K562 treated with DMSO at 1 percent for 24 hours (cell line): Measurements from ENCODE around the gene SLC43A1. TPM values are rescaled to one million over a fixed set of nuclear protein-coding genes. Genes with fewer than 3 reads are reported as not detected.

Experiments
- total RNA-seq: library from RNA; unstranded; fragments of 300-600 nt; gene quantifications from 2 replicates; pipeline ENCODE4 v1.2.3, GENCODE V29; 2022; ENCODE audit warnings: low read depth; ENCODE audit not compliant: insufficient read depth

The SLC43A1 gene
- 86.0 and 90.3 TPM in 2 replicates for total RNA-seq

DNA sequence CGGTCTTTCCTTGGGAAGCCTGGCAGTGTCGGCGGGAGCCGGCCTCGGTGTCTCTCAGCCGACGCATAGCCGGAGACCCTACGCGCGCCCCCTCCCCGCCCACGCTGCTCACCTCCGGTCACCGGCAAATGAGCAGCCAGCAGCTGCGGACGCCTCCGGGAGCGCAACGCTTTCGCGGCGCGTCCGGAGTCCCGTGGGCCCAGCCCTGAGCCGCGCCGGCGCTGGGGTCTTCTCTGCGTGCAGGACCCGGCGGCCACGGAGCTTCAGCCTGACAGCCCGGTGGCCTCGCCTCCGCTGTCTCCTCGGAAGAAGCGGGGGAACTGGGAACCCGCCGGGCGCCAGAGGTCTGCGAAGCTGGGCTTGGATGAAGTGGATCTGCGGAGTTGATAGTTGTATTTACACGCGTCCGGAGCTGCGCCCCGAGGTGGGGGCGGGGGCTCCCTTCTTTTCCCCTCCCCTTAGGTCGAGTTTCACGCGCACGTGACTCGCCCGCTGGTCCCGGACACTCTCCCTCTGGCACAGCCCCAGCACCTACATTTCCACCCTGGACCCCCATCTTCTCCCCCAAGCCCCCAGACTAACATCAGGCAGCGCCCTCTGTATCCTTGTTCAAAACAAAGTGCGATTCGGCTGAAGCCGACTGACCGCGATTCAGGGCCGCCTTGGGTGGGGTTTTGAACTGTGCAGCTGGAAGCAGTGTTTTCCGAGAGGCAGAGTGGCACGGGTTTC lies at the start of gene SLC43A1:
SLC43A1 (minus strand) TSS at position 371 of the 729 bp plus-strand sequence. CDS start 1,591 bp downstream, outside the sequence.

DNA sequence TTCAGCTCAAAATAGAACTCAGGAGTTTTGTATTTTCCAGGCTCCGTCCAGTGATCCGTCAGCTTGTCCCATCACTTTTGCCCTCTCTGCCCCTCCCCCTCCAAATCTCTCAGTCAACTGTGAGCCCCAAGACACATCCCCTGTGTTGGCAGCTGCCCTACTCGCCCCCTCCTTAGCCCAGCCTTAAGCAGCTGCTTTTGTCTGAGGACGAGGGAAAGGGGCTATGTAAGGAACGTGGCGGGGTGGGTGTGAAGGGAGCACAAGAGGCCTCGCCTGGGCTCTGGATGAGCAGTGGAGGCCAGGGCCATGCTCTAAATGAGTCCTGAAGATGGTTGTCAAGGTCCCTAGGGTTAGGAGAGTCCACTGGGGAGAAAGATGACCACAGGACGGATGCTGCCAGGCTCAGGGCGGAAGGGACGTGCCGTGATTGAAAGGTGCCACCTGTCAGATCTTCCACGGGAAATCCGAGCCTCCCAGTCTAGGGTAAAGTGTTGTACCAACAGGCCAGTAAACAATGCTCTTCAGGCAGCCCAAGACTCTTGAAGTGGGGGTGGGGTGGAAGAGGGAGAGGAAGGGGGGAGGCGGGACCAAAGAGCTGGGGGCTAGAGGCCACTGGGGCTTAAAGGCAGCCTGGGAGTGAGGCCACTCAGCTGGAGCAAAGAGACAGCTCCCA lies 21.6 kb upstream of the SLC43A1 start, which contains the start of gene SMTNL1:
SMTNL1 (plus strand) TSS at position 649 of the 673 bp plus-strand sequence. CDS start 5,048 bp downstream, outside the sequence.

DNA sequence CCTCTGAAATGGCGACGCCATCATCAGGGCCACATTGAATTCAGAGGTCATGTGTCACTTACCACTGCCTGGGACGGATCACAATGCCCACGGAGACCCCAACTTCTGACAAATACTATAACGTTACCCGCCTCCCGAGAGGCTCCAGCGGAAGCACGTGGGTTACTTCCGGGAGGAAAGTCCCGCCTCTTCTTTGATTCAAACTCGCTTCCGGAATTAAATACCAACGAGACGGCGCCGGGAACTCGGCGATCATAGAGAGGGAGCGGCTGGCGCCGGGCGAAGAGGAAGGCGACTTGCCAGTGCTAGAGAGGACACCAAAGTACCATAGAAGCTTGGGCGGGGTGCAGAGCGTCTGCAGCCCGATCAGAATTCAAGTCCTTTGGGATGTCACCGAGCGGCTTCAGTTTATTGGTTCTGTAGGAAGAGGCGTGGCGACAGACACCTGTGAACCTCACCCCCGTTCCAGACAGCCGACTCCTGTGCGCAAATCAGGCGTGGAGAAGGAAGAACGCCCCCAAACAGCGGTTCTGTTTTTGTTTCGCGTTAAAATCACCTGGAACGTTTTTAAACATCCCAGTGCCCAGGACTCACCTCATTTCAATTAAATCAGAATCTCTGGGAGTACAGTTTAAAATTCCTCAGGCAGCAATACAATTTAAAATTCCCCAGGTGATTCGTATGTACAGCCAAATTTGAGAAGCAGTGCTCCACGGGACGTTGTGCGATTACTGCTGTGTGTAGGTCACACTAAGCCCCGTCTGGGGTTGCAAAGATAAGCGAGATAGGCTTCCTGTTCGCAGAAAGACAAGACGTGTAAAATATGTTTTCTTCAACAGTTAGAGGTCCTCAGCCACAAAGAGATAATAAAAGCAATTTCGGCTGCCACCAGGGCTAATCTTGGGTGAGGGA lies 15.3 kb upstream of the SLC43A1 start, which contains the start of gene TIMM10:
TIMM10 (minus strand) TSS at position 159 of the 912 bp plus-strand sequence. CDS start 565 bp downstream, outside the sequence.

DNA sequence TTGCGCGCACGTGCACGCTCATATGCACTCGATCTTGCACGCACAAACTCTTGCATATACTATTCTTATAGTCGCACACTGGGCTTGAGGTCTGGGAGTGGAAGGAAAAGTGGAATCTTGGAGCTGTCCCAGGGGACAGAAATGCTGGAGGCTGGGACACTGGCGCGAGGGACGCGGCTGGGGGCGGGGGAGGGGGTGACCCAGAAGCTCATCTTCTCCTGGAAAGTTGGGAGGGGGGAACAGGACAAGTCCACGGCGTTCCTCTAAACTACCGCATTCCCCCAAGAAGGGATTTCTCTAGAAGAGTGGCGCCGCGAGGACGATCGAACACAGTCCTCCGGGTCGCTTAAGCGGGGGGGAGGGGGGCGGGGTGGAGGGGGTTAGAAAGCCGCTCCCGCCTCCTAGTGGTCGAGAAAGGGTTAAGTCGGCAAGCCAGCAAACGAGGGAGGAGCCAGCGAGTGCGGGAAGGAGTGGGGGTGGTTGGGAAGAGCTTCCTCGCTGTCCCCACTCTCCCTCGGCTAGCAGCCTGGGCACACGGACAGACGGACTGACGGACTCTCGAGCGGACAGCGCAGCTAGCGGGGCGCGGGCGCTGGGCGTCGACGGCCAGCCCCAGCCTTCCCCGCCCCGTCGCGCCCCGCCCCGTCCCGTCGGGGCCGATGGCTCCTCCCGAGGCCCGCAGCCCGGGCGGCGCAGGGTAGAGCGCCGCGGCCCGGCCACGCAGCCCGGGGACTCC lies 55.3 kb downstream of the SLC43A1 start, which contains the start of gene RTN4RL2:
RTN4RL2 (plus strand) TSS at position 507 of the 736 bp plus-strand sequence. CDS start 338 bp downstream, outside the sequence.

Other genes with a start within 250 kb of the SLC43A1 start
- 44.3 and 54.2 TPM in 2 replicates for gene TNKS1BP1, start 190.8 kb downstream of the SLC43A1 start, total RNA-seq
- 165 and 171 TPM in 2 replicates for gene SSRP1, start 179.8 kb downstream of the SLC43A1 start, total RNA-seq
- gene P2RX3, start 177.3 kb downstream of the SLC43A1 start, total RNA-seq, result 0.15 TPM in 1 of 2 replicates, not detected in the other
- not detected in 2 replicates for gene PRG3, start 134.6 kb downstream of the SLC43A1 start, total RNA-seq
- 13.8 and 17.3 TPM in 2 replicates for gene PRG2, start 125.1 kb downstream of the SLC43A1 start, total RNA-seq
- 101 and 116 TPM in 2 replicates for gene SLC43A3, start 88.6 kb downstream of the SLC43A1 start, total RNA-seq
- 8.8 and 11.7 TPM in 2 replicates for gene RTN4RL2, start 55.2 kb downstream of the SLC43A1 start, total RNA-seq
- gene TIMM10, start 15.1 kb upstream of the SLC43A1 start, total RNA-seq, result 46.0 and 49.7 TPM in 2 replicates
- 0.22 TPM in 1 of 2 replicates, not detected in the other for gene SMTNL1, start 21.9 kb upstream of the SLC43A1 start, total RNA-seq
- 116 and 119 TPM in 2 replicates for gene UBE2L6, start 52.0 kb upstream of the SLC43A1 start, total RNA-seq
- 0.52 and 1.9 TPM in 2 replicates for gene SERPING1, start 82.0 kb upstream of the SLC43A1 start, total RNA-seq
- 2.0 and 2.3 TPM in 2 replicates for gene YPEL4, start 134.2 kb upstream of the SLC43A1 start, total RNA-seq
- 19.8 and 20.6 TPM in 2 replicates for gene CLP1, start 142.1 kb upstream of the SLC43A1 start, total RNA-seq
- 36.2 and 37.4 TPM in 2 replicates for gene ZDHHC5, start 152.4 kb upstream of the SLC43A1 start, total RNA-seq
- 26.5 and 28.3 TPM in 2 replicates for gene MED19, start 196.5 kb upstream of the SLC43A1 start, total RNA-seq
- 82.5 and 83.5 TPM in 2 replicates for gene TMX2, start 196.9 kb upstream of the SLC43A1 start, total RNA-seq
- gene SELENOH, start 225.8 kb upstream of the SLC43A1 start, total RNA-seq, result 281 and 310 TPM in 2 replicates
- gene BTBD18, start 236.1 kb upstream of the SLC43A1 start, total RNA-seq, result not detected in 2 replicates
- gene CTNND1, start 246.1 kb upstream of the SLC43A1 start, total RNA-seq, result 51.7 and 54.3 TPM in 2 replicates